K562 (cell line): ENCODE data around the gene PTPN7. TPM values are rescaled to one million over a fixed set of nuclear protein-coding genes. Genes with fewer than 3 reads are reported as not detected.

Experiments
- ATAC-seq: fragments of 200-7000 bp; cut with Tn5 transposase; 3 replicates; pipeline ENCODE4 v1.9.1; 2020; ENCODE audit warnings: moderate library complexity
- BruUV-seq: library from RNA; stranded (reverse); fragments of 400-500 nt; replicated peaks from 2 replicates; lab custom pipeline; 2021; lab: Mats Ljungman, UMichigan
- CTCF ChIA-PET: fragments of 300-600 bp; formaldehyde crosslinking; extraction: SDS; loops from one replicate; lab custom pipeline; 2021; ENCODE audit warnings: low intra/inter-chr PET ratio; lab: Yijun Ruan, JAX
- POLR2A ChIA-PET: fragments of 300-600, 350-650 bp; sonication (Branson Sonifier 250); formaldehyde crosslinking; extraction: SDS; loops from one replicate; lab custom pipeline; 2021; ENCODE audit warnings: antibody characterized with exemption, inconsistent platforms; lab: Yijun Ruan, JAX
- DNase-seq, 4 experiments: peaks; one replicate each; pipeline versions ENCODE4 v3.0.0 to v3.0.0-alpha.2; 2011 to 2018; ENCODE audit warnings: low spot score in 3 of 4, mixed read lengths in 3 of 4; ENCODE audit errors: extremely low read depth in 1 of 4
- FAIRE-seq: peaks from 2 replicates; lab custom pipeline; 2011; peaks lifted over from hg19 to GRCh38; lab: Jason Lieb, UNC
- H2AFZ ChIP-seq: 2 replicates; pipeline ENCODE4 v1.6.0; 2011; ENCODE audit warnings: low read depth, low read length, control low read depth, inconsistent platforms
- H3K27ac ChIP-seq: fragments of 200-600 bp; 3 replicates; pipeline ENCODE4 v1.8.0; 2011; ENCODE audit warnings: low read depth, mild to moderate bottlenecking, control low read depth, inconsistent platforms, low read length, moderate library complexity, mixed read lengths; ENCODE audit errors: extremely low read depth
- H3K27me3 ChIP-seq, 2 experiments: fragments of 300-600 bp in 1 of 2; 2 replicates in 1 of 2; 3 replicates in 1 of 2; pipeline versions ENCODE4 v1.6.0 to v1.8.0; 2011; ENCODE audit warnings: inconsistent platforms in 2 of 2, low read length in 2 of 2, mild to moderate bottlenecking in 1 of 2, mixed read lengths in 1 of 2, moderate library complexity in 1 of 2; ENCODE audit not compliant: control insufficient read depth in 2 of 2, insufficient read depth in 2 of 2
- H3K36me3 ChIP-seq: fragments of 300-600 bp; 3 replicates; pipeline ENCODE4 v1.8.0; 2011; ENCODE audit warnings: mild to moderate bottlenecking, low read length, inconsistent platforms; ENCODE audit not compliant: control insufficient read depth, insufficient read depth
- H3K4me1 ChIP-seq, 2 experiments: fragments of 200-600 bp in 1 of 2; replicated peaks in 1 of 2; 2 replicates in 1 of 2; 3 replicates in 1 of 2; pipeline versions ENCODE4 v1.5.1 to v1.8.0; 2011; ENCODE audit warnings: inconsistent platforms in 2 of 2, low read length in 2 of 2, mild to moderate bottlenecking in 1 of 2, mixed read lengths in 1 of 2, moderate library complexity in 1 of 2; ENCODE audit not compliant: control insufficient read depth in 2 of 2, insufficient read depth in 2 of 2
- H3K4me2 ChIP-seq: 2 replicates; pipeline ENCODE4 v1.6.1; 2011; ENCODE audit warnings: low read length, control low read depth, inconsistent platforms, mixed read lengths; ENCODE audit not compliant: insufficient read depth
- H3K4me3 ChIP-seq: fragments of 200-600 bp; sonication (generic), shearing (Covaris generic); 2 replicates; pipeline ENCODE4 v1.5.1; 2016; ENCODE audit warnings: control low read depth, inconsistent platforms
- H3K79me2 ChIP-seq: fragments of 200-600 bp; 3 replicates; pipeline ENCODE4 v1.8.0; 2011; ENCODE audit warnings: low read length, inconsistent platforms; ENCODE audit not compliant: control insufficient read depth, insufficient read depth
- H3K9ac ChIP-seq, 2 experiments: 2 replicates each; pipeline versions ENCODE4 v1.6.0 to v1.6.1; 2011; ENCODE audit warnings: low read depth in 2 of 2, low read length in 2 of 2, control low read depth in 1 of 2, inconsistent platforms in 1 of 2, mild to moderate bottlenecking in 1 of 2, mixed read lengths in 1 of 2; ENCODE audit not compliant: insufficient read depth in 1 of 2
- H3K9me1 ChIP-seq: one replicate; pipeline ENCODE4 v1.6.0; 2011; ENCODE audit warnings: inconsistent platforms, mild to moderate bottlenecking, low read length, moderate library complexity; ENCODE audit not compliant: control insufficient read depth, insufficient read depth
- H3K9me3 ChIP-seq: replicated peaks from 2 replicates; pipeline ENCODE4 v1.5.1; 2011; ENCODE audit warnings: low read depth, low read length, inconsistent platforms; ENCODE audit not compliant: control insufficient read depth, insufficient read depth
- H4K20me1 ChIP-seq: replicated peaks from 2 replicates; pipeline ENCODE4 v1.6.1; 2011; ENCODE audit warnings: low read length, inconsistent platforms, mixed read lengths; ENCODE audit not compliant: control insufficient read depth, insufficient read depth
- CHD4 ChIP-seq: fragments of 200-600 bp; sonication (generic); IDR thresholded peaks from 3 replicates; pipeline ENCODE4 v1.6.1; 2012; ENCODE audit warnings: low read depth, mild to moderate bottlenecking, mixed read lengths, low read length, inconsistent platforms; ENCODE audit not compliant: insufficient read depth, insufficient replicate concordance, poor library complexity, severe bottlenecking
- GABPB1 ChIP-seq: sonication (generic); formaldehyde crosslinking; IDR thresholded peaks from 2 replicates; pipeline ENCODE4 v1.8.0; 2022; ENCODE audit warnings: mild to moderate bottlenecking, missing genetic modification reagents
- LARP7 ChIP-seq: fragments of 450-650 bp; IDR thresholded peaks from 2 replicates; pipeline ENCODE4 v1.6.1; 2016
- POLR3A ChIP-seq: IDR thresholded peaks from 2 replicates; pipeline ENCODE4 v1.6.1; 2011; ENCODE audit warnings: borderline replicate concordance, mild to moderate bottlenecking, moderate library complexity; ENCODE audit not compliant: insufficient read length, insufficient read depth; ENCODE audit errors: extremely low read depth
- PURB ChIP-seq: sonication (generic); formaldehyde crosslinking; IDR thresholded peaks from 2 replicates; pipeline ENCODE4 v1.9.0; 2021; ENCODE audit warnings: low read depth, mild to moderate bottlenecking, missing genetic modification reagents
- SAFB2 ChIP-seq: fragments of 200-400 bp; formaldehyde crosslinking; IDR thresholded peaks from 2 replicates; pipeline ENCODE4 v1.6.1; 2018; ENCODE audit warnings: borderline replicate concordance, low read length, low read depth, moderate library complexity; ENCODE audit not compliant: severe bottlenecking
- TCF3 ChIP-seq: sonication (generic); formaldehyde crosslinking; IDR thresholded peaks from 2 replicates; pipeline ENCODE4 v1.4.0; 2020; ENCODE audit warnings: mild to moderate bottlenecking, missing genetic modification reagents
- TEAD4 ChIP-seq, 2 experiments: sonication (generic) in 1 of 2; formaldehyde crosslinking in 1 of 2; IDR thresholded peaks; 2 replicates each; pipeline versions ENCODE4 v1.6.1 to v1.8.0; 2012 to 2022; ENCODE audit warnings: borderline replicate concordance in 1 of 2, inconsistent platforms in 1 of 2, low read length in 1 of 2, mild to moderate bottlenecking in 1 of 2, missing genetic modification reagents in 1 of 2
- WGBS: fragments of 100-300 bp; shearing (Covaris generic); methylation state at CpG from one replicate; pipeline ENCODE4 v1.1.6; 2016; ENCODE audit warnings: low coverage, mixed read lengths; ENCODE audit not compliant: insufficient coverage; ENCODE audit errors: missing lambda C conversion rate; 5-methylcytosine and 5-hydroxymethylcytosine counted together
- in situ Hi-C: fragments of 300-500 bp; cut with MboI; formaldehyde crosslinking; loops from 4 replicates; pipeline ENCODE4 v1.15.0; 2018; ENCODE audit warnings: inconsistent platforms, mixed read lengths
- intact Hi-C: fragments of 100-400 bp; cut with micrococcal nuclease; formaldehyde crosslinking; loops from 2 replicates; pipeline ENCODE4 v1.14.2; 2022
- polyA plus RNA-seq, 8 experiments: library from polyadenylated mRNA; depleted of rRNA in 4 of 8; stranded (reverse) in 5 of 8; unstranded in 3 of 8; fragments of >200 nt; fragmentation: Nextera tagmentation in 2 of 8; fragmentation: Illumina TruSeq in 1 of 8; extraction: Ambion mirVana in 2 of 8; extraction: Trizol in 1 of 8; gene quantifications; 2 replicates each; pipeline versions ENCODE4 v1.2.1 to v1.2.3, GENCODE V29; 2011 to 2014; ENCODE audit warnings: inconsistent platforms in 1 of 8, missing spikeins in 1 of 8
- total RNA-seq, 7 experiments: library from RNA; depleted of rRNA in 6 of 7; stranded (reverse); fragments of >200 nt in 6 of 7; fragmentation: Illumina TruSeq in 2 of 7; extraction: Trizol in 2 of 7; gene quantifications; 2 replicates each; pipeline versions ENCODE4 v1.2.1 to v1.2.3, GENCODE V29; 2011 to 2021; ENCODE audit warnings: low replicate concordance in 1 of 7
- TF ChIP-seq, protein P1 (sequence below): fragments of 450-650 bp; formaldehyde crosslinking; IDR thresholded peaks from 2 replicates; pipeline ENCODE4 v1.4.0; 2022; ENCODE audit warnings: missing genetic modification characterization
- TF ChIP-seq, protein P2 (sequence below): fragments of 250-450 bp; sonication (Bioruptor Pico); IDR thresholded peaks from 2 replicates; pipeline ENCODE4 v1.4.0; 2020; ENCODE audit warnings: mild to moderate bottlenecking, moderate library complexity
- TF ChIP-seq, protein P3 (sequence below): fragments of 450-650 bp; IDR thresholded peaks from 2 replicates; pipeline ENCODE4 v1.6.1; 2016; ENCODE audit warnings: borderline replicate concordance

PTPN7 gene
- total and polyA plus RNA-seq, 9 of the 15 experiments (the other 6 are each of a cell fraction or from before 2014, with no cell fraction given): 18.7 to 144 (median 120) TPM

DNA sequence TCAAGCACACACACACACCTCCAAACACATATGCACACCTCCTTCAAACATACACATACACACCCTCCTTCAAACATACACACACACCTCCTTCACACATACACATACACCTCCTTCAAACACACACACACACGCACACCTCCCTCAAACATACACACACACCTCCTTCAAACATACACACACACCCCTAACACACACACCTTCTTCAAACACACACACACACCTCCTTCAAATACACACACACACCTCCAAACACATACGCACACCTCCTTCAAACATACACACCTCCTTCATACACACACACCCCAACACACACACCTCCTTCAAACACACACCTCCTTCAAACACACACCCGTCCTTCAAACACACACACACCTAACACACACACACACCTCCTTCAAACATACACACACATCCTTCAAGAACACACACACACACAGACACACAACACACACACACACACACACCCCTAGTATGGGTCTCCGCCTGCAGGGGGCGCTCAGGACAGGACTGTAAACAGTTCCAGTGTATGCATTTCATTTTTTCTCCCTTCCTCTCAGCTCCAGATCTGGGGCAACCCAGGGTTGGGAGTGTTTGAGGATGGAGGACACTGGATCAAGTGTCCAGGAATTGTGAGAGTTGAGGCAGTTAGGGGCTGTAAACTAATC, 45.3 kb upstream of the PTPN7 start (continued):
- TF ChIP-seq, protein P1, sequence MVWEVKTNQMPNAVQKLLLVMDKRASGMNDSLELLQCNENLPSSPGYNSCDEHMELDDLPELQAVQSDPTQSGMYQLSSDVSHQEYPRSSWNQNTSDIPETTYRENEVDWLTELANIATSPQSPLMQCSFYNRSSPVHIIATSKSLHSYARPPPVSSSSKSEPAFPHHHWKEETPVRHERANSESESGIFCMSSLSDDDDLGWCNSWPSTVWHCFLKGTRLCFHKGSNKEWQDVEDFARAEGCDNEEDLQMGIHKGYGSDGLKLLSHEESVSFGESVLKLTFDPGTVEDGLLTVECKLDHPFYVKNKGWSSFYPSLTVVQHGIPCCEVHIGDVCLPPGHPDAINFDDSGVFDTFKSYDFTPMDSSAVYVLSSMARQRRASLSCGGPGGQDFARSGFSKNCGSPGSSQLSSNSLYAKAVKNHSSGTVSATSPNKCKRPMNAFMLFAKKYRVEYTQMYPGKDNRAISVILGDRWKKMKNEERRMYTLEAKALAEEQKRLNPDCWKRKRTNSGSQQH (CRISPR knock-in tag): 0 out of 2 replicates have a peak, but pooled peaks have one; percentile 29
- no peak for TF ChIP-seq POLR3A

DNA sequence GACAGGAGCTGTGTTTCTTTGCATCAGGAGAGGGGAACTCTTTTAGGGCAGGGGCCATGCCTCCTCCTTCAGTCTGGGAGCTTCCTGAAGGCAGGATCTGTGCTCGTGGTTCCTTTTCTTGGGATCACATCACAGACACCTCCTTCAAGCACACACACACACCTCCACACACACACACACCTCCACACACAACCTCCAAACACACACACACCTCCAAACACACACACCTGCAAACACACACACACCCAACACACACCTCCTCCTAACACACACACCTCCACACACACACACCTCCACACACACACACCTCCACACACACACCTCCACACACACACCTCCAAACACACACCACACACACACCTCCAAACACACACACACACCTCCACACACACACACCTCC, 43.7 kb upstream of the PTPN7 start:
- in situ Hi-C loops: loop anchor here (25.0 kb wide), 1 partner anchor 108 kb away; no protein-coding TSS in a partner anchor
- CTCF ChIA-PET: no interaction called here
- TF ChIP-seq, protein P2, sequence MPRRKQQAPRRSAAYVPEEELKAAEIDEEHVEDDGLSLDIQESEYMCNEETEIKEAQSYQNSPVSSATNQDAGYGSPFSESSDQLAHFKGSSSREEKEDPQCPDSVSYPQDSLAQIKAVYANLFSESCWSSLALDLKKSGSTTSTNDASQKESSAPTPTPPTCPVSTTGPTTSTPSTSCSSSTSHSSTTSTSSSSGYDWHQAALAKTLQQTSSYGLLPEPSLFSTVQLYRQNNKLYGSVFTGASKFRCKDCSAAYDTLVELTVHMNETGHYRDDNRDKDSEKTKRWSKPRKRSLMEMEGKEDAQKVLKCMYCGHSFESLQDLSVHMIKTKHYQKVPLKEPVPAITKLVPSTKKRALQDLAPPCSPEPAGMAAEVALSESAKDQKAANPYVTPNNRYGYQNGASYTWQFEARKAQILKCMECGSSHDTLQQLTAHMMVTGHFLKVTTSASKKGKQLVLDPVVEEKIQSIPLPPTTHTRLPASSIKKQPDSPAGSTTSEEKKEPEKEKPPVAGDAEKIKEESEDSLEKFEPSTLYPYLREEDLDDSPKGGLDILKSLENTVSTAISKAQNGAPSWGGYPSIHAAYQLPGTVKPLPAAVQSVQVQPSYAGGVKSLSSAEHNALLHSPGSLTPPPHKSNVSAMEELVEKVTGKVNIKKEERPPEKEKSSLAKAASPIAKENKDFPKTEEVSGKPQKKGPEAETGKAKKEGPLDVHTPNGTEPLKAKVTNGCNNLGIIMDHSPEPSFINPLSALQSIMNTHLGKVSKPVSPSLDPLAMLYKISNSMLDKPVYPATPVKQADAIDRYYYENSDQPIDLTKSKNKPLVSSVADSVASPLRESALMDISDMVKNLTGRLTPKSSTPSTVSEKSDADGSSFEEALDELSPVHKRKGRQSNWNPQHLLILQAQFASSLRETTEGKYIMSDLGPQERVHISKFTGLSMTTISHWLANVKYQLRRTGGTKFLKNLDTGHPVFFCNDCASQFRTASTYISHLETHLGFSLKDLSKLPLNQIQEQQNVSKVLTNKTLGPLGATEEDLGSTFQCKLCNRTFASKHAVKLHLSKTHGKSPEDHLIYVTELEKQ (CRISPR knock-in tag): no peak
- TF ChIP-seq GABPB1 (CRISPR knock-in tag): peak; percentile 8; the same call in 1 of the 2 replicates
- peak; percentile 29 for TF ChIP-seq CHD4
- no peak for TF ChIP-seq PURB (CRISPR knock-in tag)
- TF ChIP-seq TCF3 (CRISPR knock-in tag): no peak
- TF ChIP-seq SAFB2: no peak
- no peak for TF ChIP-seq TEAD4 (IDR thresholded peaks at IDR 0.05; ENCODE audit: low read length)
- no peak for TF ChIP-seq TEAD4 (CRISPR knock-in tag; IDR thresholded peaks at IDR 0.05; ENCODE audit: borderline replicate concordance)
- TF ChIP-seq LARP7: no peak
- TF ChIP-seq, protein P3, sequence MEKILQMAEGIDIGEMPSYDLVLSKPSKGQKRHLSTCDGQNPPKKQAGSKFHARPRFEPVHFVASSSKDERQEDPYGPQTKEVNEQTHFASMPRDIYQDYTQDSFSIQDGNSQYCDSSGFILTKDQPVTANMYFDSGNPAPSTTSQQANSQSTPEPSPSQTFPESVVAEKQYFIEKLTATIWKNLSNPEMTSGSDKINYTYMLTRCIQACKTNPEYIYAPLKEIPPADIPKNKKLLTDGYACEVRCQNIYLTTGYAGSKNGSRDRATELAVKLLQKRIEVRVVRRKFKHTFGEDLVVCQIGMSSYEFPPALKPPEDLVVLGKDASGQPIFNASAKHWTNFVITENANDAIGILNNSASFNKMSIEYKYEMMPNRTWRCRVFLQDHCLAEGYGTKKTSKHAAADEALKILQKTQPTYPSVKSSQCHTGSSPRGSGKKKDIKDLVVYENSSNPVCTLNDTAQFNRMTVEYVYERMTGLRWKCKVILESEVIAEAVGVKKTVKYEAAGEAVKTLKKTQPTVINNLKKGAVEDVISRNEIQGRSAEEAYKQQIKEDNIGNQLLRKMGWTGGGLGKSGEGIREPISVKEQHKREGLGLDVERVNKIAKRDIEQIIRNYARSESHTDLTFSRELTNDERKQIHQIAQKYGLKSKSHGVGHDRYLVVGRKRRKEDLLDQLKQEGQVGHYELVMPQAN: 0 out of 2 replicates have a peak, but pooled peaks have one; percentile 38

More for the DNA sequence above, 43.7 kb upstream of the PTPN7 start:
- 0% methylated on average over 1 of the region's 1 CpG for WGBS
- H3K36me3 ChIP-seq: no peaks in the 10 kb centered on the region
- no peak for ATAC-seq
- peak overlapping the region; percentile 51 for H3K4me2 ChIP-seq
- H3K27ac ChIP-seq: peak overlapping the region; percentile 40; the same call in 1 of the 3 replicates
- POLR2A ChIA-PET: no interaction called here
- no peaks in the 10 kb centered on the region for H4K20me1 ChIP-seq
- H2AFZ ChIP-seq: peak overlapping the region; percentile 68
- intact Hi-C loops: no loop called here
- no peaks in the 10 kb centered on the region for H3K9me1 ChIP-seq
- no peak for DNase-seq
- no peak for FAIRE-seq
- H3K27me3 ChIP-seq: peaks cover under 1 to 34% of the 10 kb centered on the region in 2 experiments; a peak in 3 of 5 replicates
- peaks cover 8 to 11% of the 10 kb centered on the region in 2 experiments; a peak in 4 of 5 replicates for H3K4me1 ChIP-seq
- H3K79me2 ChIP-seq: no peaks in the 10 kb centered on the region
- no peak overlapping the region for H3K4me3 ChIP-seq
- no TSS peak for BruUV-seq
- peaks cover 3% of the 10 kb centered on the region; the same call in 1 of the 2 replicates for H3K9me3 ChIP-seq
- no peak overlapping the region for H3K9ac ChIP-seq
